Duodenal mucosa (tissue), 2 donors: ENCODE data around the gene AKAP5.
"Not testable (repeated sequence)": the region's sequence is repeated elsewhere in the genome, so short reads cannot be mapped to it uniquely, and the experiment has no call there.

Experiments
- H3K27ac ChIP-seq: one replicate; pipeline ENCODE4 v1.7.0; 2013; ENCODE audit warnings: low read depth, low read length
- H3K27me3 ChIP-seq, 2 donors: one replicate each; pipeline ENCODE4 v1.7.0; 2013; ENCODE audit warnings: low read length in 2 of 2, control low read depth in 1 of 2; ENCODE audit not compliant: insufficient read depth in 2 of 2, control insufficient read depth in 1 of 2
- H3K36me3 ChIP-seq, 2 donors: one replicate each; pipeline ENCODE4 v1.7.0; 2013; ENCODE audit warnings: low read length in 2 of 2, control low read depth in 1 of 2; ENCODE audit not compliant: insufficient read depth in 2 of 2, control insufficient read depth in 1 of 2
- H3K4me1 ChIP-seq, 2 donors: one replicate each; pipeline ENCODE4 v1.7.0; 2013; ENCODE audit warnings: low read length in 2 of 2, control low read depth in 1 of 2; ENCODE audit not compliant: insufficient read depth in 2 of 2, control insufficient read depth in 1 of 2
- H3K4me3 ChIP-seq, 2 donors: one replicate each; pipeline ENCODE4 v1.7.0; 2013; ENCODE audit warnings: low read length in 2 of 2, low read depth in 1 of 2
- H3K9ac ChIP-seq, 2 donors: one replicate each; pipeline ENCODE4 v1.7.0; 2013; ENCODE audit warnings: low read length in 2 of 2, low read depth in 1 of 2
- H3K9me3 ChIP-seq, 2 donors: one replicate each; pipeline ENCODE4 v1.7.0; 2013; ENCODE audit warnings: low read length in 2 of 2, control low read depth in 1 of 2; ENCODE audit not compliant: control insufficient read depth in 1 of 2

AKAP5 gene

DNA sequence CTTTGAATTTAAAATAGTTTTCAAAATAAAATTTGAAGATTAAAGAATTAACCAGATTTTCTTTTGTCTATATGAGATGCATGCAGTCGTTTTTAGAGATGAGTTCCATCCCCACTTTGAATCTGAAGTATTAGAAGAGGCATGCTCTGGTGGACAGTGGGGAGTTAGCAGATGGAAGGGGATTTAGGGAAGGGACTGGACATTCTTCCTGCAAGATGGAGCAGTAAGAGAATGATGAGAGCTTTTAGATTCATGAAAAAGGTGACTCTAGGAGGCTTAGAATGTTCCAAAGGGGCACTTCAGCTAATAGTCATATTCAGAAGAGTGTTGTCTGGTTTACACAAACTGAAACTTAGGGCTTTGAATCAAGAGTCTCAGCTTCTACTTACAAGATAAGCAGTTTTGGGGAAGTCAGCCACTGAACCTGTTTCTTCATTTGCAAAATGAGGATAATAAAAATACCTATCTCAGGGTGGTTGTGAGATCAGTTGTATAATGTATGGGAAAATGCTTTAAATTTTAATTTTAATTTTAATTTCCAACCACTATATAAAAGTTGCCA, 43.0 kb downstream of the AKAP5 start:
- no peaks in the 10 kb centered on the region for H3K9me3 ChIP-seq
- H3K9ac ChIP-seq: no peak overlapping the region
- H3K27me3 ChIP-seq: no peaks in the 10 kb centered on the region
- no peak overlapping the region for H3K27ac ChIP-seq
- H3K4me1 ChIP-seq: peaks cover 41 to 46% of the 10 kb centered on the region in 2 donors
- H3K36me3 ChIP-seq: no peaks in the 10 kb centered on the region
- no peak overlapping the region for H3K4me3 ChIP-seq

GRCh38 chr14:64509036-64509435, 43.7 kb downstream of the AKAP5 start:
- H3K36me3 ChIP-seq: no peaks in the 10 kb centered on the region
- H3K4me1 ChIP-seq: peaks cover 41 to 46% of the 10 kb centered on the region in 2 donors
- no peak overlapping the region for H3K4me3 ChIP-seq
- no peak overlapping the region for H3K9ac ChIP-seq
- H3K27me3 ChIP-seq: no peaks in the 10 kb centered on the region
- no peak overlapping the region for H3K27ac ChIP-seq
- H3K9me3 ChIP-seq: no peaks in the 10 kb centered on the region

- Histone ChIP-seq H3K4me1 (peaks cover 34 to 54% of the 10 kb centered on the region in 2 donors), H3K36me3 (no peaks in the 10 kb centered on the region), H3K27me3 (no peaks in the 10 kb centered on the region), H3K4me3 (no peak overlapping the region), H3K9ac (no peak overlapping the region), H3K9me3 (no peaks in the 10 kb centered on the region), H3K27ac (no peak overlapping the region)
These were observed 45.7 kb downstream of the AKAP5 start for GRCh38 chr14:64510825-64511671.

DNA sequence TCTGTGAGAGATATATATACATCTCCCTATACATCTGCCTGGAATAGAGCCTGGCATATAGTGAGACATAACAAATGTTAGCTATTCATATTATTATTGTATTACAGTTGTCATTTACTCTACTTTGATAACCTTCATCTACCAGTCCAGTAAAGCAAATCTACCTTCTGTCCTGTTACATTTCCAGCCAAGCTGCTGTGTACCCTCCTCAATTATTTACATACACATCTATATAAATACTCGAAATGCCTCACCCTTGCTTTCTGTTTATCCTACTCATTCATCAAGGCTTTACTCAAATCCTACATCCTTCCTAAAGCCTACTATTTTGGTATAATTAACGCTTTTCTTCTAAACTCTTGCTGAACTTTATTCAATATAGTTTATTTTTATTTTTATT, 48.0 kb downstream of the AKAP5 start:
- Histone ChIP-seq H3K36me3 (no peaks in the 10 kb centered on the region), H3K4me3 (no peak overlapping the region), H3K9ac (no peak overlapping the region), H3K4me1 (peaks cover 15 to 35% of the 10 kb centered on the region in 2 donors), H3K27me3 (no peaks in the 10 kb centered on the region), H3K27ac (no peak overlapping the region), H3K9me3 (no peaks in the 10 kb centered on the region)

- no peaks in the 10 kb centered on the region for H3K36me3 ChIP-seq
- H3K27ac ChIP-seq: no peak overlapping the region
These were observed 49.8 kb downstream of the AKAP5 start for GRCh38 chr14:64515053-64515452.

GRCh38 chr14:64516969-64517368, 51.7 kb downstream of the AKAP5 start:
- H3K4me3 ChIP-seq: no peak overlapping the region
- peaks cover 0 to 7% of the 10 kb centered on the region in 2 donors for H3K36me3 ChIP-seq
- no peak overlapping the region for H3K9ac ChIP-seq
- H3K4me1 ChIP-seq: peaks cover 0 to 15% of the 10 kb centered on the region in 2 donors
- H3K27me3 ChIP-seq: no peaks in the 10 kb centered on the region
- H3K27ac ChIP-seq: no peak overlapping the region
- H3K9me3 ChIP-seq: no peaks in the 10 kb centered on the region

More at GRCh38 chr14:64515053-64515452, 49.8 kb downstream of the AKAP5 start:
- Histone ChIP-seq H3K9me3 (no peaks in the 10 kb centered on the region), H3K4me1 (peaks cover 8 to 32% of the 10 kb centered on the region in 2 donors), H3K27me3 (no peaks in the 10 kb centered on the region), H3K9ac (no peak overlapping the region), H3K4me3 (no peak overlapping the region)

DNA sequence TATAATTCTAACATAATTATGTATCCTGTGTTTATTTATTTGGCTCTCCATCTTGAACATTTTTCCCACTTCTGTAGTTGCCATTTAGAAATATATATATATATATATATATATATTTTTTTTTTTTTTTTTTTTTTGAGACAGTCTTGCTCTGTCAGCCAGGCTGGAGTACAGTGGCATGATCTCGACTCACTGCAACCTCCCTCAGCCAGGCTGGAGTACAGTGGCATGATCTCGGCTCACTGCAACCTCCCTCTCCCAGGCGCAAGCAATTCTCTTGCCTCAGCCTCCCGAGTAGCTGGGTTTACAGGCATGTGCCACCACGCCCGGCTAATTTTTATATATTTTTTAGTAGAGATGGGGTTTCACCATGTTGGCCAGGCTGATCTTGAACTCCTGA, 52.4 kb downstream of the AKAP5 start:
- peaks cover 0 to 13% of the 10 kb centered on the region in 2 donors for H3K4me1 ChIP-seq
- not testable (repeated sequence) for H3K9me3 ChIP-seq, H3K4me3 ChIP-seq, H3K9ac ChIP-seq, H3K27ac ChIP-seq, H3K27me3 ChIP-seq
- H3K36me3 ChIP-seq: peaks cover 0 to 14% of the 10 kb centered on the region in 2 donors

- H3K9ac ChIP-seq: no peak overlapping the region
- no peak overlapping the region for H3K27ac ChIP-seq
- H3K4me1 ChIP-seq: peaks cover 0 to 9% of the 10 kb centered on the region in 2 donors
- H3K4me3 ChIP-seq: no peak overlapping the region
- H3K9me3 ChIP-seq: no peaks in the 10 kb centered on the region
- H3K27me3 ChIP-seq: no peaks in the 10 kb centered on the region
- H3K36me3 ChIP-seq: peaks cover 5 to 19% of the 10 kb centered on the region in 2 donors
These were observed 52.9 kb downstream of the AKAP5 start for GRCh38 chr14:64518229-64518628.

GRCh38 chr14:64520699-64521098, 55.4 kb downstream of the AKAP5 start:
- Histone ChIP-seq H3K4me3 (no peak overlapping the region), H3K9me3 (no peaks in the 10 kb centered on the region), H3K9ac (no peak overlapping the region), H3K27ac (no peak overlapping the region), H3K36me3 (peaks cover 7 to 22% of the 10 kb centered on the region in 2 donors), H3K4me1 (peaks cover 0 to 3% of the 10 kb centered on the region in 2 donors), H3K27me3 (no peaks in the 10 kb centered on the region)

DNA sequence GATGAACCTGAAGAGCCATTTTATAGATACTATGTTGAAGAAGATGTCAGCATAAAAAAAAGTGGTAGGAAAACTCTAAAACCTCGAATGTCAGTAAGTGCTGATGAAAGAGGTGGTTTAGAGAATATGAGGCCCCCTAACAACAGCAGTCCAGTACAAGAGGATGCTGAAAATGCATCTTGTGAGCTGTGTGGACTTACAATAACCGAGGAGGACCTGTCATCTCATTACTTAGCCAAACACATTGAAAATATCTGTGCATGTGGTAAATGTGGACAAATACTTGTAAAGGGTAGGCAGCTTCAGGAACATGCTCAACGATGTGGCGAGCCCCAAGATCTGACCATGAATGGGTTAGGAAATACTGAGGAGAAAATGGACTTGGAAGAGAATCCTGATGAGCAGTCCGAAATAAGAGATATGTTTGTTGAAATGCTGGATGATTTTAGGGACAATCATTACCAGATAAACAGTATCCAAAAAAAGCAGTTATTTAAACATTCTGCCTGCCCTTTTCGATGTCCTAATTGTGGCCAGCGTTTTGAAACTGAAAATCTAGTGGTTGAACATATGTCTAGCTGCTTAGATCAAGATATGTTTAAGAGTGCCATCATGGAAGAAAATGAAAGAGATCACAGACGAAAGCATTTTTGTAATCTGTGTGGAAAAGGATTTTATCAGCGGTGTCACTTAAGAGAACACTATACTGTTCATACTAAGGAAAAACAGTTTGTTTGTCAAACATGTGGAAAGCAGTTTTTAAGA, 57.5 kb downstream of the AKAP5 start:
- H3K27ac ChIP-seq: no peak overlapping the region
- H3K4me1 ChIP-seq: peaks cover 0 to 3% of the 10 kb centered on the region in 2 donors
- no peaks in the 10 kb centered on the region for H3K9me3 ChIP-seq
- no peak overlapping the region for H3K9ac ChIP-seq
- no peaks in the 10 kb centered on the region for H3K27me3 ChIP-seq
- no peak overlapping the region for H3K4me3 ChIP-seq
- H3K36me3 ChIP-seq: peaks cover 7 to 22% of the 10 kb centered on the region in 2 donors
